Upper lobe of left lung (tissue), 6 donors: ENCODE measurements around the gene NME9. TPM values are rescaled to one million over a fixed set of nuclear protein-coding genes. Genes with fewer than 3 reads are reported as not detected.

ENCODE experiments used
- ATAC-seq, 2 donors: fragments of 200-7000 bp; cut with Tn5 transposase; one replicate each; pipeline ENCODE4 v1.9.1; 2022; ENCODE audit warnings: mild to moderate bottlenecking in 2 of 2, moderate library complexity in 2 of 2; ENCODE audit not compliant: low FRiP score in 2 of 2
- DNase-seq, 2 donors: peaks; one replicate each; pipeline ENCODE4 v3.0.0-alpha.2; 2019 to 2020
- H3K27ac ChIP-seq, 4 donors: fragments of 200-600 bp; sonication (generic); one replicate each; pipeline ENCODE4 v1.5.1; 2016 to 2019
- H3K27me3 ChIP-seq, 4 donors: fragments of 200-600 bp; sonication (generic); one replicate each; pipeline ENCODE4 v1.5.1; 2017 to 2019
- H3K36me3 ChIP-seq, 4 donors: fragments of 200-600 bp; sonication (generic); one replicate each; pipeline ENCODE4 v1.5.1; 2016 to 2019
- H3K4me1 ChIP-seq, 4 donors: fragments of 200-600 bp; sonication (generic); one replicate each; pipeline ENCODE4 v1.5.1; 2018 to 2019
- H3K4me3 ChIP-seq, 4 donors: fragments of 200-600 bp; sonication (generic); one replicate each; pipeline ENCODE4 v1.5.1; 2017 to 2019; ENCODE audit warnings: mild to moderate bottlenecking in 2 of 4, moderate library complexity in 1 of 4
- H3K9me3 ChIP-seq, 4 donors: fragments of 200-600 bp; sonication (generic); one replicate each; pipeline ENCODE4 v1.5.1; 2018 to 2019
- EP300 ChIP-seq, 4 donors: sonication (generic); formaldehyde crosslinking; IDR thresholded peaks; one replicate each; pipeline ENCODE4 v1.5.1; 2017; ENCODE audit warnings: antibody characterized with exemption in 4 of 4, control low read depth in 2 of 4
- POLR2A ChIP-seq, 4 donors: fragments of 450-650 bp; IDR thresholded peaks; one replicate each; pipeline ENCODE4 v1.5.1; 2016 to 2017; ENCODE audit warnings: antibody characterized with exemption in 4 of 4, mild to moderate bottlenecking in 2 of 4
- POLR2AphosphoS5 ChIP-seq, 2 donors: sonication (generic); formaldehyde crosslinking; IDR thresholded peaks; one replicate each; pipeline ENCODE4 v1.5.1; 2017; ENCODE audit warnings: antibody characterized with exemption in 2 of 2
- WGBS, 2 donors: methylation state at CpG; one replicate each; pipeline ENCODE4 v1.1.5; 2017 to 2018; 5-methylcytosine and 5-hydroxymethylcytosine counted together
- total RNA-seq, 6 donors: library from RNA; depleted of rRNA in 4 of 6; stranded (reverse); fragments of >200 nt in 4 of 6; gene quantifications; one replicate each; pipeline versions ENCODE4 v1.1.0 to v1.2.1, GENCODE V29; 2016 to 2021
- TF ChIP-seq, protein P1 (sequence below), 6 experiments: fragments of 450-650 bp in 4 of 6; fragments of 200-600 bp in 2 of 6; sonication (generic) in 2 of 6; IDR thresholded peaks; one replicate each; pipeline ENCODE4 v1.5.1; 2016 to 2019; ENCODE audit warnings: antibody characterized with exemption in 6 of 6
- donor health status: DM: no; HTN: no; CAD: no; lungs with moderate emphysema.
- donor health status: DM: no; HTN: yes; CAD: no; lungs with severe emphysema.

The NME9 gene
- total RNA-seq, 6 donors from 2014 or later, result 0.46 to 16.5 (median 3.3) TPM

DNA sequence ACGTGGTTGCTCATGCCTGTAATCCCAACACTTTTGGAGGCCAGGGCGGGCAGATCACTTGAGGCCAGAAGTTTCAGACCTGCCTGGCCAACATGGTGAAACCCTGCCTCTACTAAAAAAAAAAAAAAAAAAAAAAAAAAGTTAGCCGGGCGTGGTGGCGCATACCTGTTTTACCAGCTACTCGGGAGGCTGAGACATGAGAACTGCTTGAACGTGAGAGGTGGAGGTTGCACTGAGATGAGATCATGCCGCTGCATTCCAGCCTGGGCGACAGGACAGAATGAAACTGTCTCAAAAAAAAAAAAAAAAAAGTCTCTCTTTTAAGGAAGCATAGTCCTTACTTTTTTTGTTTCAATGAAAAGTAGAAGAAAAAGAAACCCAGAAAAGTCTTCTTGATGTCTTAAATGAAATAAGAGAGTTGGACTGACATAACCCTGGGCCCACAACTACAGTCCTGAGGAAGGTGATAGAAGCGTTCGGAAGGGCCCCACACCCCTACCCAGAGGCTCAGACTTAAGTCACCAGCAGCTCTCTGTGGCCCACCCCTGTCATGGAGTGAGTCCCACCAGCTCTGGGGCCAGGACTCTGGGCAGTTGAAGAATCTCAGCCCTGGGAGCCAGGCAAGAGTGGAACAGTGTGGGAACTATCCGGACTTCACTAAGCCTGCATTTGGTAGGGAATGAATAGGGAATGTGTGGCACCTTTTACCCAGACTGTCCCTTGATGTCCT, 2.6 kb downstream of the NME9 start:
- peaks cover 3 to 20% (median 6%) of the 10 kb centered on the region in 4 donors for H3K4me1 ChIP-seq
- H3K36me3 ChIP-seq, result no peaks in the 10 kb centered on the region
- TF ChIP-seq EP300 (IDR thresholded peaks at IDR 0.05), result no peak
- no peak for TF ChIP-seq POLR2AphosphoS5 (IDR thresholded peaks at IDR 0.05)
- TF ChIP-seq, protein P1, sequence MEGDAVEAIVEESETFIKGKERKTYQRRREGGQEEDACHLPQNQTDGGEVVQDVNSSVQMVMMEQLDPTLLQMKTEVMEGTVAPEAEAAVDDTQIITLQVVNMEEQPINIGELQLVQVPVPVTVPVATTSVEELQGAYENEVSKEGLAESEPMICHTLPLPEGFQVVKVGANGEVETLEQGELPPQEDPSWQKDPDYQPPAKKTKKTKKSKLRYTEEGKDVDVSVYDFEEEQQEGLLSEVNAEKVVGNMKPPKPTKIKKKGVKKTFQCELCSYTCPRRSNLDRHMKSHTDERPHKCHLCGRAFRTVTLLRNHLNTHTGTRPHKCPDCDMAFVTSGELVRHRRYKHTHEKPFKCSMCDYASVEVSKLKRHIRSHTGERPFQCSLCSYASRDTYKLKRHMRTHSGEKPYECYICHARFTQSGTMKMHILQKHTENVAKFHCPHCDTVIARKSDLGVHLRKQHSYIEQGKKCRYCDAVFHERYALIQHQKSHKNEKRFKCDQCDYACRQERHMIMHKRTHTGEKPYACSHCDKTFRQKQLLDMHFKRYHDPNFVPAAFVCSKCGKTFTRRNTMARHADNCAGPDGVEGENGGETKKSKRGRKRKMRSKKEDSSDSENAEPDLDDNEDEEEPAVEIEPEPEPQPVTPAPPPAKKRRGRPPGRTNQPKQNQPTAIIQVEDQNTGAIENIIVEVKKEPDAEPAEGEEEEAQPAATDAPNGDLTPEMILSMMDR (IDR thresholded peaks at IDR 0.05), result no peak
- no peak for TF ChIP-seq POLR2A (IDR thresholded peaks at IDR 0.05)
- ATAC-seq (no peak), DNase-seq (no peak)
- WGBS, 2 donors, result 95 to 97% methylated on average over 12 of the region's 12 CpGs
- H3K27me3 ChIP-seq, result no peaks in the 10 kb centered on the region
- no peaks in the 10 kb centered on the region for H3K9me3 ChIP-seq
- H3K27ac ChIP-seq, result no peak overlapping the region
- no peak overlapping the region for H3K4me3 ChIP-seq

DNA sequence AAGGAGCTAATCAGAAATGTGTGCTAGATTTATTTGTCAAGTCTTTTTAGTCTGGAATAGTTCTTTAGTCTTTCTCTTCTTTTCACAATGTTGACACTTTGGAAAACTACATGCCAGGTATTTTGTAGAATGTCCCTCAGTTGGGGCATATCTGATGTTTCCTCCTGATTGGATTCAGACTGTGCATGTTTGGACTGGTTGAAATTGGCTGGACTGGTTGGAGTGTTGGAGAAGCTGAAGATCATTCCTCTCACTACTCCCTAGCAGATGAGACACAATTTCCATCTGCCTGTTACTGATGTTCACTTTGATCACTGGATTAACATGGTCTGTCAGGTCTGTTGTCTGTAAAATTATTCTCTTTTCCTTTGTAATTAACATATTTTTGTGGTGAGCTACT, 3.7 kb downstream of the NME9 start:
- Histone ChIP-seq H3K36me3 (no peaks in the 10 kb centered on the region), H3K27me3 (no peaks in the 10 kb centered on the region), H3K4me1 (peaks cover 3 to 20% (median 6%) of the 10 kb centered on the region in 4 donors), H3K9me3 (no peaks in the 10 kb centered on the region), H3K27ac (no peak overlapping the region), H3K4me3 (no peak overlapping the region)
- TF ChIP-seq EP300 (IDR thresholded peaks at IDR 0.05), result no peak
- DNase-seq, result no peak
- ATAC-seq, result no peak

DNA sequence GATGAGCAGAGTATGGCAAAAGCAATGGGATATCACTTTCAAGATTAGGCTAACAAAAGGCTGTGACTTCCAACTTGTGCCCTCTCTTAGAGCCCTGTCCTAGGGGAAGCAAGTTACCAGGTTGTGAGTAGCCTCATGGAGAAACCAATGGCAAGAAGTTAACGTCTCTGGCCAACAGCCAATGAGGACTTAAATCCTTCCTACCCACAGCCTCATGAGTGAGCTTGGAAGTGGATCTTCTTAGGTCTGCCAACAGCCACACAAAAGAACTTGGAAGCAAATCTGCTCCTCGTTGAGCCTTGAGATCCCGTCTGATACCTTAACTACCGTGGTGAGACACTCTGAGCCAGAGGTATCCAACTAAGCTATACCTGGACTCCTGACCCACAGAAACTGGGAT, 5.7 kb downstream of the NME9 start:
- H3K4me3 ChIP-seq, result no peak overlapping the region
- TF ChIP-seq POLR2A (IDR thresholded peaks at IDR 0.05) (no peak), EP300 (IDR thresholded peaks at IDR 0.05) (no peak), POLR2AphosphoS5 (IDR thresholded peaks at IDR 0.05) (no peak)
- TF ChIP-seq, protein P1 (IDR thresholded peaks at IDR 0.05), result no peak
- H3K27me3 ChIP-seq, result no peaks in the 10 kb centered on the region
- peaks cover 0 to 9% (median 3%) of the 10 kb centered on the region in 4 donors for H3K4me1 ChIP-seq
- ATAC-seq, result no peak
- H3K36me3 ChIP-seq, result no peaks in the 10 kb centered on the region
- H3K9me3 ChIP-seq, result no peaks in the 10 kb centered on the region
- no peak for DNase-seq
- no peak overlapping the region for H3K27ac ChIP-seq
- WGBS, 2 donors, result 75 to 82% methylated on average over 4 of the region's 4 CpGs

DNA sequence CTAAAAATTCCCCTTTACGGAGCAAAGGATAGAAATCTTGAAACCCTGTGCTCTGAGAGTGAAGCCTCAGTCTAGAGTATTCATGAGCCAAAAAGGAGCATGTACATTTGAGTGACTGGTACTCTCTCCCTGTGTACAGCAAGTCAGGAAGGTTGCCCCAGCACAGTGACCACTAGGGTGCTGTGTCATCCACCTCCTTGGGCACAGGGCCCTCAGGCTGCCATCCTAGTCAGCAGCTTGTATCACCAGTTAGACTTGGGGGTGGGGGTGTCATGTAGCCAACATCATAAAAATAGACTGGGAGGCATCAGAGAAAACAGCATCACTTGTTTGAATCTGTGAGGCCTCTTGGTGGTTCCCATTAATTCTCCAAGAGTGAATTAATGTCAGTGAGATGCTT, 12.0 kb downstream of the NME9 start:
- ATAC-seq (no peak), DNase-seq (no peak)
- WGBS, 2 donors, result 89 to 96% methylated on average over 1 of the region's 1 CpG
- H3K4me1 ChIP-seq, result no peaks in the 10 kb centered on the region
- no peaks in the 10 kb centered on the region for H3K9me3 ChIP-seq
- H3K27me3 ChIP-seq, result no peaks in the 10 kb centered on the region
- TF ChIP-seq EP300 (IDR thresholded peaks at IDR 0.05) (no peak), POLR2A (IDR thresholded peaks at IDR 0.05) (no peak)
- TF ChIP-seq, protein P1 (IDR thresholded peaks at IDR 0.05), result no peak
- H3K27ac ChIP-seq, result no peak overlapping the region
- H3K36me3 ChIP-seq, result no peaks in the 10 kb centered on the region
- no peak overlapping the region for H3K4me3 ChIP-seq

DNA sequence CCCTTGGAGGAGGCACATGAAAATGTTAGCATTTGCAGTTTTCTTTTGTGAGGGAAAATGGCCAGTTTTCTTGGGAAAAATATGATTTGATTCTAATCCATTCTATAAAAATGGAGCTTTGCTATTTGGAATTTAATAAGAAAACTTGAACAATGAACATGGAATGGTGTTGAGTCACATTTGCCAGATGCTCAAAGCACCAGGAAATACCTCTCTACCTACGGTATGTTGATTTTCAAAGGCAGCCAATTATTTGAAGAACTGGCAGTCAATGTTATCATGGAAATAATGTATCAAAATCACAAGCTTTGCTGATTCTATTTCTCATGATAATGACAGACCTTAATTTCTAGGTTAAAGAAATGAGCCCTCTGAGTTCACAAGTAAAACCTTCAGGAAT, 14.9 kb downstream of the NME9 start:
- 64 to 68% methylated on average over 1 of the region's 1 CpG for WGBS, 2 donors
- H3K36me3 ChIP-seq, result no peaks in the 10 kb centered on the region
- ATAC-seq, result no peak
- no peaks in the 10 kb centered on the region for H3K27me3 ChIP-seq
- H3K4me1 ChIP-seq, result no peaks in the 10 kb centered on the region
- H3K4me3 ChIP-seq, result no peak overlapping the region
- H3K9me3 ChIP-seq, result peaks cover 0 to 6% (median 3%) of the 10 kb centered on the region in 4 donors
- H3K27ac ChIP-seq, result no peak overlapping the region
- TF ChIP-seq, protein P1 (IDR thresholded peaks at IDR 0.05), result no peak
- no peak for DNase-seq
